IPS DF 6.9 (cell line): ENCODE measurements around the gene HOXB13.

Experiments
- DNase-seq: peaks from one replicate; pipeline ENCODE4 v3.0.0-alpha.2; 2013; ENCODE audit warnings: low read depth, low spot score
- H3K27ac ChIP-seq: one replicate; pipeline ENCODE4 v1.5.1; 2013; ENCODE audit warnings: low read length, control low read depth
- H3K27me3 ChIP-seq: 2 replicates; pipeline ENCODE4 v1.6.1; 2013; ENCODE audit warnings: mild to moderate bottlenecking, low read length; ENCODE audit not compliant: control insufficient read depth, insufficient read depth
- H3K36me3 ChIP-seq: 2 replicates; pipeline ENCODE4 v1.6.1; 2013; ENCODE audit warnings: low read length; ENCODE audit not compliant: control insufficient read depth, insufficient read depth
- H3K4me1 ChIP-seq: 2 replicates; pipeline ENCODE4 v1.6.1; 2013; ENCODE audit warnings: low read length; ENCODE audit not compliant: control insufficient read depth, insufficient read depth
- H3K4me3 ChIP-seq: 2 replicates; pipeline ENCODE4 v1.5.1; 2013; ENCODE audit warnings: mild to moderate bottlenecking, low read length
- H3K9me3 ChIP-seq: 2 replicates; pipeline ENCODE4 v1.6.1; 2013; ENCODE audit warnings: low read length, inconsistent platforms; ENCODE audit not compliant: control insufficient read depth, insufficient read depth
- WGBS: extraction: QIAGEN DNeasy Blood & Tissue Kit; methylation state at CpG from one replicate; pipeline ENCODE4 v1.1.7; 2013; ENCODE audit warnings: mixed read lengths, missing lambda C conversion rate; ENCODE audit not compliant: insufficient read length, insufficient coverage; 5-methylcytosine and 5-hydroxymethylcytosine counted together

The HOXB13 gene

GRCh38 chr17:48728232-48729231 lies at the start of gene HOXB13:
Gene HOXB13 (minus strand): TSS chr17:48728750. CDS start chr17:48728593, 157 bp downstream.
- Histone ChIP-seq H3K27ac (no peak within 1 kb of the TSS), H3K4me1 (peaks cover 2% of the 10 kb centered on the region; the same call in 1 of the 2 replicates), H3K4me3 (no peak within 1 kb of the TSS), H3K36me3 (no peaks in the 10 kb centered on the region), H3K27me3 (peaks cover 96% of the 10 kb centered on the region), H3K9me3 (no peaks in the 10 kb centered on the region)
- WGBS: no CpG with 5 or more reads among the region's 55 CpGs
- no peak for DNase-seq

GRCh38 chr17:48776602-48777001 lies 48.1 kb upstream of the HOXB13 start:
- no peaks in the 10 kb centered on the region; the same call in 1 of the 2 replicates for H3K4me1 ChIP-seq
- no peak overlapping the region for H3K4me3 ChIP-seq
- no peaks in the 10 kb centered on the region for H3K36me3 ChIP-seq
- no peaks in the 10 kb centered on the region for H3K9me3 ChIP-seq
- no peak for DNase-seq
- H3K27ac ChIP-seq: no peak overlapping the region
- H3K27me3 ChIP-seq: no peaks in the 10 kb centered on the region

DNA sequence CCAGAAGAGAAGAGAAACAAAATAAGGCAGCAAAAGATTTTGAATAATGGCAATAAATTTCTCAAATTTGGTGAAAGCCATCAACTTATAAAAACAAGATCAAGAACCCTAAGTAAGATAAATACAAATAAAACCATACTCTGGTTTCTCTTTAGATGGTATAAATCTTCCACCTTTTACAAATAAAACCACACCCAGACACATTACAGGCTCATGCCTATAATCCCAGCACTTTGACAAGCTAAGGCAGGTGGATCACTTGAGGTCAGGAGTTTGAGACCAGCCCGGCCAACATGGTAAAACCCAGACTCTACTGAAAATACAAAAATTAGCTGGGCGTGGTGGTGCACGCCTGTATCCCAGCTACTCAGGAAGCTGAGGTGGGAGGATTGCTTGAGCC lies 44.7 kb upstream of the HOXB13 start:
- Histone ChIP-seq H3K27me3 (no peaks in the 10 kb centered on the region), H3K9me3 (no peaks in the 10 kb centered on the region), H3K36me3 (no peaks in the 10 kb centered on the region), H3K4me3 (no peak overlapping the region), H3K4me1 (no peaks in the 10 kb centered on the region; the same call in 1 of the 2 replicates), H3K27ac (no peak overlapping the region)
- no CpG with 5 or more reads among the region's 3 CpGs for WGBS
- no peak for DNase-seq

GRCh38 chr17:48770954-48771353 lies 42.4 kb upstream of the HOXB13 start:
- H3K9me3 ChIP-seq: no peaks in the 10 kb centered on the region
- H3K36me3 ChIP-seq: no peaks in the 10 kb centered on the region
- H3K27ac ChIP-seq: no peak overlapping the region
- WGBS: no CpG with 5 or more reads among the region's 3 CpGs
- H3K27me3 ChIP-seq: no peaks in the 10 kb centered on the region
- H3K4me3 ChIP-seq: no peak overlapping the region
- H3K4me1 ChIP-seq: no peaks in the 10 kb centered on the region; the same call in 1 of the 2 replicates
- DNase-seq: no peak

- no peak for DNase-seq
- WGBS: no CpG with 5 or more reads among the region's 5 CpGs
- no peaks in the 10 kb centered on the region for H3K36me3 ChIP-seq
- H3K9me3 ChIP-seq: no peaks in the 10 kb centered on the region
- no peaks in the 10 kb centered on the region; the same call in 1 of the 2 replicates for H3K4me1 ChIP-seq
- no peaks in the 10 kb centered on the region for H3K27me3 ChIP-seq
- no peak overlapping the region for H3K4me3 ChIP-seq
- H3K27ac ChIP-seq: no peak overlapping the region
Measured at GRCh38 chr17:48769009-48769675, 40.6 kb upstream of the HOXB13 start.

DNA sequence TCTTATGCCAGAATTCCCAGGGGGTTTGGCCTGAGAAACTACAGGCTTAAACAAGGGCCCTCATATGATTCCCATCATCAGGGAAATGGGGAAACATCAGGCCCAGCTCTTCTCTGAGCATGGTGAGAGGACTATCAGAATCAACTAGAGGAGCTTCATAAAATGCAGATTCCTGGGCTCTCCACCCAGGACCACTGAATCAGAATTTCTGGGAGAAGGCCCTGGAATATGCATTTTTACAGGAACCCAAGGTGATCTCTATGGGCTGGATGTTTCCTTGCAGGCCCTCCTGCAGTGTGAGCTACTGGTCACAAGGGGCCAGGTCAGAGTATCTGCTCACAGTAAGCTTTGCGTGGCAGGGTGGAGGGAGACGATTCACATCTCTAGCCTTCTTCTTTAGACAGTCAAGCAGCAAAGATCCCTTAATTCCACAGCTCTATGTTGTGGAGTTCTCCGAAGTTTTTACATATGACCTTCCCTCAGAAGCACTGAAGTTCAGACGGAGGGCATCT lies 38.8 kb upstream of the HOXB13 start:
- no peak for DNase-seq
- Histone ChIP-seq H3K4me1 (no peaks in the 10 kb centered on the region), H3K9me3 (no peaks in the 10 kb centered on the region), H3K27me3 (no peaks in the 10 kb centered on the region), H3K4me3 (no peak overlapping the region), H3K27ac (no peak overlapping the region), H3K36me3 (no peaks in the 10 kb centered on the region)
- WGBS: no CpG with 5 or more reads among the region's 4 CpGs

DNA sequence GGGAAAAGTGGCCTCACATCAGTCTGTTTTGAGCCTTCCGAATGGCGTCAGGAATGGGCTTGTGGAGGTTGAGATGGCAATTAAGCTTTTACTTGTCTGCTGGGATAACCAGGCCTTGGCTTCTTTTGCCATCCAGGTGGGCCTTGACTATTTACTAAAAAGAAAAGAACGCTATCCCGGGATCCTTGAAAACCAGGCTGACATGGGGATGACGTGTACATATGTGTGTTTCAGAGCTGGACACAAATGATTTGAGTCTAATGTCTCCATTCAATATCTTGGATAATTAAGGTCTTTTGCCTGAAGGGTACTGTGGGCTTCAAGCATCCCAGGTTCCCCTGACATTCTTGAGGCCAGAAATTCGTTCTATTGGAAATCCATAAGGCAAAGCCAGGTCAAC lies 32.6 kb upstream of the HOXB13 start:
- Histone ChIP-seq H3K4me1 (no peaks in the 10 kb centered on the region), H3K27ac (no peak overlapping the region), H3K9me3 (no peaks in the 10 kb centered on the region), H3K4me3 (no peak overlapping the region), H3K36me3 (no peaks in the 10 kb centered on the region), H3K27me3 (peaks cover 23% of the 10 kb centered on the region)
- DNase-seq: no peak
- WGBS: no CpG with 5 or more reads among the region's 6 CpGs

DNA sequence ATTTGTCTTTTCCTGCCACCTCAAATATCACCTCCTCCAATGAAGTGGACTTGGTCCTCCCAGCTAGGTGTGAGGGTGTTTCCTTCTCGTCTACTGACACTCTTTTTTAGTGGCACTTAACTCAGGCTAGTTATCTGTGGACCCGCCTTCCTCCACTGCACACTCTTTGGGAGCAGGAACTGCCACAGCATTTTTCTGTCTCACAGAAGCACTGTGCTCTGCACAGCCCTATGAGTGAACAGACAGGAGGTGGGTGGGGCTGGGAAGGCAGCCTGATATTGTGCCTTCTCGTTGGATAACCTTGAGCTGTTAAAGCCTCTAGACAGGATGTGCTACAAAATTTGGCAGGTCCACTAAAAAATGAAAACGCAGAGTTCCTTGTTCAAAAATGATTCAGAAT lies 31.9 kb upstream of the HOXB13 start:
- H3K9me3 ChIP-seq: no peaks in the 10 kb centered on the region
- no peak for DNase-seq
- peaks cover 30% of the 10 kb centered on the region for H3K27me3 ChIP-seq
- WGBS: no CpG with 5 or more reads among the region's 4 CpGs
- H3K36me3 ChIP-seq: no peaks in the 10 kb centered on the region
- no peaks in the 10 kb centered on the region for H3K4me1 ChIP-seq
- no peak overlapping the region for H3K4me3 ChIP-seq
- no peak overlapping the region for H3K27ac ChIP-seq

GRCh38 chr17:48759288-48759687 lies 30.7 kb upstream of the HOXB13 start:
- peaks cover 41% of the 10 kb centered on the region for H3K27me3 ChIP-seq
- no peak for DNase-seq
- no peak overlapping the region for H3K27ac ChIP-seq
- H3K4me3 ChIP-seq: no peak overlapping the region
- no peaks in the 10 kb centered on the region for H3K9me3 ChIP-seq
- no peaks in the 10 kb centered on the region for H3K4me1 ChIP-seq
- H3K36me3 ChIP-seq: no peaks in the 10 kb centered on the region

DNA sequence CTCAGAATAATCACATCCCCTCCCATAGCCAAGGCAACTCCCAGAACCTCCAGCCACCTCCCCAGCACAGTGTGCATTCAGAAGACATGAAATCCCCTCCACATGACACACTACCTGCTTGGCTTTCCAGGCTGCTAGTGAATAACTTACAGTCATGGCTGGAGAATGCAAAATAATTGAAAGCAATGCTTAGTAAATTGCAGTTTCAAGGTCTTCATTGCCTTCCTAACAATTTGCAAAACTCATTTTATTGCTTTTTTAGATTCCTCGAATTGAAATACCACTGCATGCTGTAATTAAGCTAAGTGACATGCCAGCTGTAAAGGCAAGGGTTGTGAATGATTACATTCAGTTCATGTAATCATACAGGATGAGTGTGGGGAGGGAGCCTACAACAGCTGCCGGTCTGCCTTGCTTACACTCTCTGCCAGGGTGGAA lies 29.0 kb upstream of the HOXB13 start:
- DNase-seq: no peak
- Histone ChIP-seq H3K4me3 (no peak overlapping the region), H3K9me3 (no peaks in the 10 kb centered on the region), H3K27me3 (peaks cover 58% of the 10 kb centered on the region), H3K27ac (no peak overlapping the region), H3K36me3 (no peaks in the 10 kb centered on the region), H3K4me1 (no peaks in the 10 kb centered on the region)
- no CpG with 5 or more reads among the region's 2 CpGs for WGBS
